ENCODE results near the gene NEIL3.
A peak's percentile ranks its signal among the peaks of the same experiment; 100 is the strongest.

DNA sequence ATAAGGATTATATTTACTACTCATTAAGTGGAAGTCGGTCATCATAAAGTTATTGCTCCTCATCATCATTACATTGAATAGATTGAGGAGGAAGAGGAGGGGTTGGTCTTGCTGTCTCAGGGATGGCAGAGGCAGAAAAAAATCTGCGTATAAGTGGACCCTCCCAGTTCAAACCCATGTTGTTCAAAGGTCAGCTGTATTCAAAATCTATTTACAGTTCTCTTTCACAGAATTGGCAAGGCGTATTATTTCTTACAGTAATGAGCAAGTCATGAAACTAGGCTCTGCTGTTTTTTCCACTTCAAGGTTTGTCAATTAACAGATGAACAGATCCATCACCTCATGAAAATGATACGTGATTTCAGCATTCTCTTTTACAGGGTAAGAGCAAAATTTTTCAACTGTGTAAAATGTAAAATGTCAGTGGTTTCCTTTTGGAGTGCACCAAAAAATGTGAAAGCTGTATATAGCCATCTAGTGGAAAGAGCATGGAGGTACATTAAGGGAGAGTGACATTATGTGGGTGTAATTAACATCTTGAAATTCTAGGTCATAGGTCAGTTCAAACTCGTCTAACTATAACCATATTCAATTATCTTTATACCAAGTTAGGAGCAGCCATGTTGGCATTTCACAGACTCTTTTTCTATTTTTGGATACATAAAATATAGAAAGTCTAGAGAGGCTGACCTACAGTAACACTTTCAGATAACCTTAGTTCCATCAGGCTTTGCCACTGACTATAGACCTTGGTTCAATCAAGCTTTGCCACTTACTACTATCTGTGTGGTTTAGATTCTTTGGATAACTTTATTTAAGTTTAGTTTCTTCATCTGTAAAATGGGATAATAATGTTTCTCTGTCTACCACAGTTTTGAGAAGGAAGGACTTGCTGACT, 30.1 kb downstream of the NEIL3 start:
- no peak for TF ChIP-seq ZNF384 (IDR thresholded peaks at IDR 0.05; ENCODE audit: low read depth, low read length)
- TF ChIP-seq, protein P1, sequence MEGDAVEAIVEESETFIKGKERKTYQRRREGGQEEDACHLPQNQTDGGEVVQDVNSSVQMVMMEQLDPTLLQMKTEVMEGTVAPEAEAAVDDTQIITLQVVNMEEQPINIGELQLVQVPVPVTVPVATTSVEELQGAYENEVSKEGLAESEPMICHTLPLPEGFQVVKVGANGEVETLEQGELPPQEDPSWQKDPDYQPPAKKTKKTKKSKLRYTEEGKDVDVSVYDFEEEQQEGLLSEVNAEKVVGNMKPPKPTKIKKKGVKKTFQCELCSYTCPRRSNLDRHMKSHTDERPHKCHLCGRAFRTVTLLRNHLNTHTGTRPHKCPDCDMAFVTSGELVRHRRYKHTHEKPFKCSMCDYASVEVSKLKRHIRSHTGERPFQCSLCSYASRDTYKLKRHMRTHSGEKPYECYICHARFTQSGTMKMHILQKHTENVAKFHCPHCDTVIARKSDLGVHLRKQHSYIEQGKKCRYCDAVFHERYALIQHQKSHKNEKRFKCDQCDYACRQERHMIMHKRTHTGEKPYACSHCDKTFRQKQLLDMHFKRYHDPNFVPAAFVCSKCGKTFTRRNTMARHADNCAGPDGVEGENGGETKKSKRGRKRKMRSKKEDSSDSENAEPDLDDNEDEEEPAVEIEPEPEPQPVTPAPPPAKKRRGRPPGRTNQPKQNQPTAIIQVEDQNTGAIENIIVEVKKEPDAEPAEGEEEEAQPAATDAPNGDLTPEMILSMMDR (IDR thresholded peaks at IDR 0.05 in 2 of 3, conservative IDR thresholded peaks at IDR 0.05 in 1 of 3; ENCODE audit: insufficient read depth in 2 of 3, low read depth in 1 of 3, low read length in 3 of 3): peak; percentile 32 to 70 (median 42); a peak in 4 of 6 replicates
